GM20000 (cell line): Measurements from ENCODE around the gene OR2M7.

ENCODE experiments used
- DNase-seq: peaks from one replicate; pipeline ENCODE4 v3.0.0; 2012; ENCODE audit warnings: low spot score
- TF ChIP-seq, protein P1 (sequence below): IDR thresholded peaks from 2 replicates; pipeline ENCODE4 v1.5.1; 2012; ENCODE audit warnings: mild to moderate bottlenecking, control low read depth; ENCODE audit errors: extremely low read depth, missing control alignments

The OR2M7 gene, protein sequence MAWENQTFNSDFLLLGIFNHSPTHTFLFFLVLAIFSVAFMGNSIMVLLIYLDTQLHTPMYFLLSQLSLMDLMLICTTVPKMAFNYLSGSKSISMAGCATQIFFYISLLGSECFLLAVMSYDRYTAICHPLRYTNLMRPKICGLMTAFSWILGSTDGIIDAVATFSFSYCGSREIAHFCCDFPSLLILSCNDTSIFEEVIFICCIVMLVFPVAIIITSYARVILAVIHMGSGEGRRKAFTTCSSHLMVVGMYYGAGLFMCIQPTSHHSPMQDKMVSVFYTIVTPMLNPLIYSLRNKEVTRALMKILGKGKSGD

GRCh38 chr1:248324468-248324867 is at the start of gene OR2M7:
OR2M7 (minus strand) TSS chr1:248324568; CDS start chr1:248324568, 0 bp downstream.
- TF ChIP-seq, protein P1, sequence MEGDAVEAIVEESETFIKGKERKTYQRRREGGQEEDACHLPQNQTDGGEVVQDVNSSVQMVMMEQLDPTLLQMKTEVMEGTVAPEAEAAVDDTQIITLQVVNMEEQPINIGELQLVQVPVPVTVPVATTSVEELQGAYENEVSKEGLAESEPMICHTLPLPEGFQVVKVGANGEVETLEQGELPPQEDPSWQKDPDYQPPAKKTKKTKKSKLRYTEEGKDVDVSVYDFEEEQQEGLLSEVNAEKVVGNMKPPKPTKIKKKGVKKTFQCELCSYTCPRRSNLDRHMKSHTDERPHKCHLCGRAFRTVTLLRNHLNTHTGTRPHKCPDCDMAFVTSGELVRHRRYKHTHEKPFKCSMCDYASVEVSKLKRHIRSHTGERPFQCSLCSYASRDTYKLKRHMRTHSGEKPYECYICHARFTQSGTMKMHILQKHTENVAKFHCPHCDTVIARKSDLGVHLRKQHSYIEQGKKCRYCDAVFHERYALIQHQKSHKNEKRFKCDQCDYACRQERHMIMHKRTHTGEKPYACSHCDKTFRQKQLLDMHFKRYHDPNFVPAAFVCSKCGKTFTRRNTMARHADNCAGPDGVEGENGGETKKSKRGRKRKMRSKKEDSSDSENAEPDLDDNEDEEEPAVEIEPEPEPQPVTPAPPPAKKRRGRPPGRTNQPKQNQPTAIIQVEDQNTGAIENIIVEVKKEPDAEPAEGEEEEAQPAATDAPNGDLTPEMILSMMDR = no peak
- DNase-seq = no peak

- TF ChIP-seq, protein P1 = no peak
- DNase-seq = no peak
Measured at GRCh38 chr1:248373761-248374160, 49.4 kb upstream of the OR2M7 start.

DNA sequence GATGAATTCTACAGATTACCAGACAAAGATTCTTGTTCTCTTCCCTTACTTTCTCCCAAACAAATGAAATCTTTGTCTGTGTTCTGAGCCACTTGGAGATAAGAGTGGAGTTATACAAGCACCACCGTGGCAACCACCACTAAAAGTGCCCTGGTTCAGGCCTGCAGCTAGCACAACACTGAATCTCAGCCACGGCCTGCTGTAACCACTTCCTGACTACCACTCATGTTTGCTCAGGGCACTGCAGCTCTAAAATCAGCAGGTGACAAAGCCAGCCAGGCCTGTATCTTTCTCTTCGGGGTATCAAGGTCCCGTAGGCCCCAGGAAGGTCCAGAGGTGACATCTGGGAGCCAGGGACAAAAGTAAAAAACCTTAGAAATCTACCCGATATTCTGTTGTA is 48.0 kb upstream of the OR2M7 start:
- DNase-seq = no peak
- TF ChIP-seq, protein P1 = no peak

DNA sequence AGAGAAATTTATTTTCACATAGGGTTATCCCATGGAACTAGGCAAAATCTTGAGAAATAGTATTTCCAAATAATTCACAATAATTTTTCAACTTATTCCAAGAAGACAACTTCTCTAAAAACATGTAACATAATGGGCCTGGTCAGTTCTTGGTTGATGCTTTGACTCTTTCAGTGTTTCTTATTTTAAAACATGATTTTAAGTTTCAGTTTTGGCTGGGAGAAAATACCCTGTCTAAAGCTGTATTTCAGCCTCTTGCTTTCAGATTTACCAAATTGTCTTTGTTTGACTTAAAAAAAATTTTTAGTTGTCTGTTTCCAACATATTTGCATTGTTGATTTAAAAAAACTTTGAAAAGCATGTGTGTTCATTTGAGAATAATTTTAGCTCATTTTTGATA is 42.2 kb upstream of the OR2M7 start:
- DNase-seq = no peak
- TF ChIP-seq, protein P1 = no peak

DNA sequence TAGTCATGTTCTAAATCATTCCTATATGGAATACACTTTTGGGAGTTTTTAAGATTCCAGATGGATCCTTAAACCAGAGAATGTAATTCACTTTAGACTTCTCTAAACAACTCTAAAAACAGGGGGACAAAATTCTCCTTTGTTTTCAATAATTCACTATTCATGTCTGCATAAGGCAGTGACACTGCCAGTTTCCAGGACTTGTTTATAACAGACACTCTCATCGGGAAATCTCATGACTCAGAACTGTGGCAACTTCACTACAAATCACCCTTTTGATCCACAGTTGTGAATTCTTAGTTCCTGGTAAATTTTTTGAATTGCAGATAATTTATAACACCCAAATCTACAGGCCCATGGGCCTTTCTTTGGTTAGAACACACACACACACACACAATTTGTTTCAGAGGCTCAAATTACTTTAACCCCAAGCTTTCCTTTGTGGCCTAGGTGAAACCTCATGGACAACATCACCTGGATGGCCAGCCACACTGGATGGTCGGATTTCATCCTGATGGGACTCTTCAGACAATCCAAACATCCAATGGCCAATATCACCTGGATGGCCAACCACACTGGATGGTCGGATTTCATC is 36.9 kb upstream of the OR2M7 start, which contains the start of gene OR2T4:
Gene OR2T4, plus strand, starts transcription at position 545 of the 595 bp plus-strand sequence. Its CDS starts 0 bp downstream, at position 545.
- no peak for DNase-seq
- TF ChIP-seq, protein P1 = no peak

DNA sequence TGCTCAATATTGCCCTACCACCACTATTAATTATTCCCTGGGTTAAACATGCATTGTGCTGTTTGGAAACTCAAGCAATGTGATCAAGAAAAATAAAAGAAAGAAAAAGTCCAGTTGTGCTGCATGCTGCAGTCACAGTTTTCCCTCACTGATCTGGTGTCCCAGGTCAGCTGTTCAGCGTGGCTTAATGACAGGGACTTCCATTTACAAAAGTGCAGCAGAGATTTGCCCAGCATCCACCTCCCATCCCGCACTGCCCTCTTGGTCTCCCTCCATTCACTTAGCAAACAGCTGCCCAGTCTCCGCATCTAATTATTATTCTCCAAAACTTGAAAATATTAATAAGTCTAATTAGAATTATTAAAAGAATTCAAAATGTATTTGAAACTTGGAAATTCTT is 35.0 kb upstream of the OR2M7 start:
- TF ChIP-seq, protein P1 = no peak
- no peak for DNase-seq

DNA sequence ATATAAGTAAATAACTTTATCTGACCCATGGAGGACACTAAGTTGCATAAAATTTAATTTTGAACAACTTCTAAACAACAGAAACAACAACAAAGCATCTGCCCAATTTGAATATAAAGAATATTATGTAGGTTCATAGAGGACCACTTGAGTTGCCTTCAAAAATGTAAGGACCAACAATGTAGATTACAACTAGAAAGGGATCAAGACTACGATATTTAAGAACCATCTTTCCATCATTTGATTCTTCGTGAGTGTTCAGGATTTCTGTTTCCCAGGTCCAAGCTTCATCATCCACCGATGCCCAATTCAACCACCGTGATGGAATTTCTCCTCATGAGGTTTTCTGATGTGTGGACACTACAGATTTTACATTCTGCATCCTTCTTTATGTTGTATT is 24.1 kb upstream of the OR2M7 start, which contains the start of gene OR14C36:
Gene OR14C36, plus strand, starts transcription at position 301 of the 400 bp plus-strand sequence. Its CDS starts 0 bp downstream, at position 301.
- TF ChIP-seq, protein P1 = no peak
- no peak for DNase-seq
